GM18907 (cell line): Measurements from ENCODE around the gene SH2B2.
"Not testable (repeated sequence)": the region's sequence is repeated elsewhere in the genome, so short reads cannot be mapped to it uniquely, and the experiment has no call there.

Experiments
- ATAC-seq: cut with Tn5 transposase; IDR thresholded peaks from one replicate; pipeline ENCODE4 v1.9.1; 2021; ENCODE audit warnings: mild to moderate bottlenecking, moderate library complexity; ENCODE audit not compliant: unreplicated experiment

Gene SH2B2

DNA sequence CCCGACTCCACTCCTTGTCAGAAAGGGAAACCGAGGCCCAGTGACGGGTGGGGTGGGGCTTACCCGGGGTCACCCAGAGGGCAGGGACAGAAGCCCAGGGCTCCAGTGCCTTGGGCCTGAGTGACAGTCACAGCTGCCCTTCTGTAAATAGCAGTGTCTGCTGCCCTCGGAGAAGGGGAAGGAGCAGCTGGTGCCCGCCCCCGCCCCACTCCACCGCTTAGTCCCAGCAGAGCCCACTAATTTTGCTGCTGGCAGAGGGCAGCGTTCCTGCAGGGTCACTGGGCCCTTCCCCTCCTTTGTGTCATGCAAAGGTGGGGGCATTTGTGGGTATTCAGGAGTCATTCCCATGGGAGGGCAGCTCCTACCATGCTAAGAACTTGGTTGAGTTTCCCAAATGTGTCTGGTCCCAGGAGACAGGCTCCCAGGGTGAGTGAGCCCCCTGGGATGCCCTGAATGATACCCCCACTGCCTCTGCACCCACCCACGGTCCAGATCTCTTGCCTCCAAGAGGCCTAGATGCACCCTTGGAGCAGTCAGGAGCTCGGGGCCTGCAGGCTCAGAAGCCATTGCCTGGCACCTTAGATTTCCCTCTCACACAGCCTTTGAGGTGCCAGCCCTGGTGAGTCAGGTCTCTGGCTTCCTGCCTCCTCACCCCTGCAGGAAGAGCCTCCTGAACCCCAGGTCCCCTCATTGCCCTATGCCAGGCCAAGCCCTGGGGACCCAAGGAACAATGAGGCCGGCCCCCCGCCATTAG is 17.2 kb downstream of the SH2B2 start:
- ATAC-seq, result no peak

DNA sequence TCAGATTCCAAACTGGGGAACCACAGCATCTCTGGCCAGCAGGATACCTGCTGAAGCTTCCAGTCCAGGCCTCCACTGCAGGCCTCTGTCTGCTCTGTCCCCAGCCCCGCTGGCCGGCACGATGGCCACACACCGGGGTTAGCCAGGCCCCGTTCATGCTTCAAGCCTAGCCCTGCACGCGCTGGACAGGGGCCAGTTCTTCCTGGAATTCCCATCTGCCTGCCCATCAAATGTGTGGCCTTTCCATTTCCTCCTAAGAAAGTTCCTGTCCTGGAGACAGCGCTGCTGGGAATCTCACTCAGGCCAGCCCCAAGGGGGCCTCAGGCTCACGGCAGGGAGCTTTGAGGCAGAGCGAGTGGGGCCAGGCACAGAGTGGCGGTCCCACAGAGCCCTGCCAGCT is 18.0 kb downstream of the SH2B2 start:
- ATAC-seq, result no peak

DNA sequence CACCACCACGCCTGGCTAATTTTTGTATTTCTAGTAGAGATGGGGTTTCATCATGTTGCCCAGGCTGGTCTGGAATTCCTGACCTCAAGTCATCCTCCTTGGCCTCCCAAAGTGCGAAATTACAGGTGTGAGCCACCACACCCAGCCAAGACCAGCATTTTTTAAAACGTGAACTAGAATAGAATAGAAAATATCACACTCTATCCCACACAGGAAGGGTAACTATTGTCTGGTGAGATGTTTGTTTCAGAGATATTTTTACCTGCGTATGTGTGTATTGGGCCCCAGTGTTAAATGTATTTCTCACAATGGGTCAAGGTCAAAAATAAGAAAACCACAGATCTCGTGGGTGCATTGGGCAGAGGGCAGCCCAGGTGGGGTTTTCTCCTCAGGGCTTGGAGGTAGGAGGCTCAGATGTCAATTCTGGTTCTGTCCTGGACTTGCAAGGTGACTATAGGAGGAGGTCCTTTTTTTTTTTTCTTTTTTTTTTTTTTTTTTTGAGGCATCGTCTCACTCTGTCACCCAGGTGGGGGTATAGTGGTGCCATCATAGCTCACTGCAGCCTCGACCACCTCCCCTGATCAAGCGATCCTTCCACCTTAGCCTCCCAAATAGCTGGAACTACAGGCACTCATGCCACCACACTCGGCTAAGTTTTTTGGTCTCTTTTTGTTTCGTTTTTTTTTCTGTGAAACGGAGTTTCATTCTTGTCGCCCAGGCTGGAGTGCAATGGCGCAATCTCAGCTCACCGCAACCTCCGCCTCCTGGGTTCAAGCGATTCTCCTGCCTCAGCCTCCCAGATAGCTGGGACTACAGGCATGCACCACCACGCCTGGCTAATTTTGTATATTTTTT is 19.0 kb downstream of the SH2B2 start:
- peak; percentile 39 for ATAC-seq

DNA sequence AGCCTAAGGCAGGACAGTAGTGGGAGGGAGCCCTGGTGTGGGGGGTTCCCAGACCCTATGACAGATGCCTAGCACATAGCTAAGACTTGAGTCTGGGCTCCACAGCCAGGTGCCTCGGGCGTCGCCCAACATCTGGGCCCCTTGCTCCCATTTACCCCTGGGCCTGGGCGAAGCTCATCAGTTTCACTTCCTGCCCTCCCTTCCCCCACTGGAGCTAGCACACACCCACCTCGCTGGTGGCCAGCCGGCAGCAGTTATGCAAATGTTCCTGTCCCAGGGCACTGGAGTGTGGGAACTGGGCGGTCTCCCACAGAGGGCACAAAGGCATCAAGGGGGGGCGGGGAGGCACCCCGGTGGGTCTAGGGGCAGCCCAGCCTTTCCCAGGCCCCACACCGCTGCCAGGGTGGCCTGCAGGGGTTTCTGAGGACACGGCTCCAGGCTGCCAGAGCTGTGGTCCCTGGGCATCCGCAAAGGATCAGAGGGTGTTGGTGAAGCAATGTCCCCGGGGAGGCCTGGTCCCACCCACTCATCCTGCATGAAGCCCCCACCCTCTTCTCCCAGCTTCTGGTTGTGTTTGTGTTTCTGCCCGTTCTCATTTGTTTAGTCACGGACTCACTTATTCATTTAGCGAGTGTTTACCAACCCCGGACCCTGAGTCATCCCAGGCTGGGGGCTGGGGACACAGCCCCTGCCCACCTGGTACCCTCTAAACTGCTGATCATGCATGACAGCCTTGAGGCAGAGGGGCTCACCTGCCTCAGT is 20.4 kb downstream of the SH2B2 start:
- peak; percentile 80 for ATAC-seq

DNA sequence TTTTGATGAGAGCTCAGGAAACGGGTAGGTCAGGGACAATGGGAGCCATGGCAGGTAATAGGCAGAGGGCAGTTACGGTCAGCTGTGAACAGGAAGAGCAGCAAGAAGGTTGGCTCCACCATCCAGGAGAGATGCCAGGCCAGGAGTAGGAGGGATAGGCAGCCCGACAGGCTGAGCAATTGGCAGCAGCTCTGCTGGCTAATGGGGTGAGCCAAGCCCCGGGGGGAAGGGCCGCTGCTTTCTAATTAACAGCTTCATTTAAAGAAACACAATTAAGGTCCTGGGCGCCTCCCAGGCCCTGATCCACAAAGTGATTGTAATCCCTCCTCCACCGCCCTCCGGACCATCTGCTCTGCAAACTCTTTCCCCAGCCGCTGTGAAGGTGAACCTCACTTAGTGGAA is 23.7 kb downstream of the SH2B2 start:
- ATAC-seq, result no peak

DNA sequence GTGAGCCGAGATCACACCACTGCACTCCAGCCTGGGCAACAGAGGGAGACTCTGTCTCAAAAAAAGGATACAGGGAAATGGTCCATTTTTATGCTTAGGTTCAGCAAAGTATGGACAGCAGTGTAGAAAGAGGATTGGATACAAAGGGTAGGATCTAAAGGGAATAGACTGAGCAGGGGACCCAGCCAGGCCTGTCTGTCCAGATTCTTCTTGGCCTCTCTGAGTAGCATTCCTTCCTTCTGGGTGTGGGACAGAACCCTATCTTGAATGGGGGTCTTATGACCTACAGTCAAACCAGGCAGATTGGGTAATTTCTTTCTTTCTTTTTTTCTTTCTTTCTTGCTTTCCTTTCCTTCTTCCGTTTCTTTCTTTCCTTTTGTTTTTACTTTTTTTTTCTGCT is 25.6 kb downstream of the SH2B2 start:
- no peak for ATAC-seq

DNA sequence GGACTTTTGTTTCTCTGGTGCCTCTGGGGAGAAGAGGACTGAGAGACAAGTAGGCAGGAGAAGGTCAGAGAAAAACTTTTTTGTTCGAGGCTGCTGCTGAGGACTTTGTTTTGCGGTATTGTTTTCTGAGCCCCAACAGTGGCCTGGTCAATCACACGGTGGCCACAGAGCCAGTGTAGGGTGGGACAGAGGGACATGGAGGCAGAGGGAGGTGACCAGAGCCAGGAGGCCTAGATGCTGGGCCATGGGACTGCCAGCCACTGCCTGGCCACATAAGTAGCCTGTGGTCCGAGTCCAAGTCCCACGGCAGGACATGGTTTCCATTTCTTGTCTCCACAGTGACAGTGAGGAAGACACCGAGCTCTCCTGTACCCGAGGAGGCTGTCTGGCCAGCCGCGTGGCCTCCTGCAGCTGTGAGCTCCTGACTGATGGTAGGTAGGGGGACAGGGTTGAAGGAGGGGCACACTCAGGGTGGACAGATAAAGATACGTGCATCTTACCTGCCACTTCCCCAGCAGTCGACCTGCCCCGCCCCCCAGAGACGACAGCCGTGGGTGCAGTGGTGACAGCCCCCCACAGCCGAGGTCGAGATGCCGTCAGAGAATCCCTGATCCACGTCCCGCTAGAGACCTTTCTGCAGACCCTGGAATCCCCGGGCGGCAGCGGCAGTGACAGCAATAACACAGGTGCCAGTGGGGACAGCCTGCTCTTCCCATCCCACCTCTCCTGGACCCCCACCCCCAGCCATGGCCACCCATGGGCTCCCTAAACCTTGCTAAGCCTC is 27.5 kb downstream of the SH2B2 start:
- no peak for ATAC-seq

DNA sequence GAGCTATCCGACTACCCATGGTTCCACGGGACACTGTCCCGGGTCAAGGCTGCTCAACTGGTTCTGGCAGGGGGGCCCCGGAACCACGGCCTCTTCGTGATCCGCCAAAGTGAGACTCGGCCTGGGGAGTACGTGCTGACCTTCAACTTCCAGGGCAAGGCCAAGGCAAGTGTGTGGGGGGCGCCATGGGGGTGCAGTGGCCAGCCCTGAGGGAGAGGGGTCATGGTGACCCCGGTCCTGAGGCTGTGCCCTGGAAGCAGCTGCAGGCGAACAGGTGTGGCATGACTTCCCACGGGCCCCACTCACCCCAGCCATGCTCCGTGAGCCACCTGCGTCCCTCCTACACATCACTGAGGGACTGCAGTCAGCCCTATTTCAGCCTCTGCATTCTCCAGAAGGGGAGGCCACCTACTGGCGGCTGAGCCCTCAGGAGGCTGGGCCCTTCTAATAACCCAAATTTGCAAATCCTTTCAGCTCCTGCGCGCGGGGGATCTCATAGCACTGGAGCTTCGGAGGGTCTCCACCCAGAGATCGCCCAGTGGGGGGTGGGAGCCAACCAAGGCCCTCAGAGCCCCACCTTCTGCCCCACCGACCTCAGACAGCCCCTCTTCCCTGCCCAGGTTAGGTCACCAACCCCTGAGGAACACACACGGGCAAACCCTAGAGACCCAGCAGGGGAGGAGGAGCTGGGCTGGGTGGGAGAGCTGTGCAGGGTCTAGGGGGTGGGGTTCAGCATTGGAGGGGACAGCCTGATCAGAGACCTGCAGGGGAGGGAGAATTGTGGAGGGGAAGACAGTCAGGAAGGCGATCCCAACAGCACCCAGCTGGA is 30.8 kb downstream of the SH2B2 start:
- ATAC-seq, result no peak

DNA sequence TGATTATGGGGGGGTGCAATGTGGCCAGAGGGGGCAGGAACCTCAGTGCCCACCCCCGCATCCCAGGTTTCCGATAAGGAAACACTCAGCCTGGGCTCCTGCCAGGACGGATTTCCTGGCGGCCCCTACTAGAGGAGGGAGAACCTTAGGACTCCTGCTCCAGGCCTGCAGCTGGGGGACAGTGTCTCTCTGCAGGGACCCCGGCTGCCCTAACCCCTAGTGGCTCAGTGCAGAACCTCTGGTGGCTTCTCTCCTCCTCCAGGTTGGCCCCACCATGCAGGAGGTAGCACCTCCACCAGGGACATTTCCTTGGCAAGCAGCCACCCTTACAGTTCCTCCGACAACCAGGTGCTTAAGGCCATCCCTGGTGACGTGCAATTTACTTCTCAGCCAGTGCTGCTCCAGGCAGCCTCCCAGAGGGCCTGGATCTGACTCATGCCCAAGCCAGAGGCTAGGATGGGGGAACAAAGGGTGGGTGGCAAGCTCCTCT is 31.9 kb downstream of the SH2B2 start:
- ATAC-seq, result no peak

DNA sequence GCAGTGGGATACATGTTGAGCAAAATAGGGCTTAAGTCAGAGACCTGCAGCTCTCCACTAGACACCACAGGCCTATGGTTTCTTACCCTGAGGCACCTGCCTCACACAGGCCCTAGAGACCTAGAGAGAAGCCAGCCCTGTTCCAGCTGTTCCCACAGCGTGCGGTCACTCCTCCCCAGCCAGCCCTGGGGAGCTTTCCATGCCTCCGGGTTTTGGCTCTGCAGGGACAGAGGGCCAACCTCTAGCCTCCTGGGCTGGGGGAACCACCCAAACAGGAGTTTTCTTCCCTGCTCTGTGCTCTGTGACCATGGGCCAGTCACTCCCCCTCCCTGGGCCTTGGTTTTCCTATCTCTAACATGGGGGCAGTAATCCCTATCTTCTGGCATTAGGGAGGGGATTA is 33.0 kb downstream of the SH2B2 start:
- no peak for ATAC-seq

DNA sequence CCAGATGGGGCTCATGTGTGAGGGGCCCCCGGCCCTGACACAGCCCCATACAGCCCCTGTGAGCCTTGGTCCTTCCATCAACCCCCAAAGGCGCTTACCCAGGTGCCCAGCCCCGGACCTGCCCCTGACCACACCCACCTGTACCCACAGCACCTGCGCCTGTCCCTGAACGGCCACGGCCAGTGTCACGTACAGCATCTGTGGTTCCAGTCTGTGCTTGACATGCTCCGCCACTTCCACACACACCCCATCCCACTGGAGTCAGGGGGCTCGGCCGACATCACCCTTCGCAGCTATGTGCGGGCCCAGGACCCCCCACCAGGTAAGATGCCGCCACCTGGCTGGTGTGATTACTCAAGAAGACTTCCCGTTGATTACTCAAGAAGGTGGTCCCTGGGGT is 33.5 kb downstream of the SH2B2 start:
- ATAC-seq, result no peak

DNA sequence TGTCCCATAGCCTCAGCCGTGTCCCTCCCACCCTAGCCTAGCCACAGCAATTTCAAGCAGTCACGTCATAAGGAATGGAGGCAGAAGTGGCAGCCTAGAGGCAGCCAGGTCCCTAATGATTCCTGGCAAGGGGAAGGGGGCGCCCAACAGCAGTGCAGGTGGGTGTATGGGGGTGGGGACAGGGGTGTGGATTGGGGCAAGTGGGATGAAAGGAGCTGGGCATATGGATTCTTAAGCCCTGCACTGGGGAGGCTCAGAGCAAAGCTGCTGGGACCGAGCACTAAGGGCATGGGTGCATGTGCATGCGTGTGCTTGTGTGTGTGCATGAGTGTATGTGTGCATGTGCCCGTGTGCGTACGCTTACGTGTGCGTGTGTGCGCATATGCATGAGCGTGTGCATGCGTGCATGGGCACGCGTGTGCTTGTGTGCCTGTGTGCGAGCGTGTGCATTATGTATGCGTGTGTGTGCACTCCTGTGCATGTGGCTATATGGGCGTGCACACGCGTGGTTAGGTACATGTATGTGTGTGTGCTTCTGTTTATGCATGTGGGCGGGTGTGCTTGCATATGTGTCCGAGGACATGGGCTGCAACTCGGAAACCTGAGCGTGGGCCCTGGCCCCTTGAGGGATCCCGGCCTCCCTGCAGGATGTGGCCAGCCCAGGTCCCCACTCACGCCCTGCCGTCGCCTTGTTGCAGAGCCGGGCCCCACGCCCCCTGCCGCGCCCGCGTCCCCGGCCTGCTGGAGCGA is 34.1 kb downstream of the SH2B2 start:
- no peak for ATAC-seq

DNA sequence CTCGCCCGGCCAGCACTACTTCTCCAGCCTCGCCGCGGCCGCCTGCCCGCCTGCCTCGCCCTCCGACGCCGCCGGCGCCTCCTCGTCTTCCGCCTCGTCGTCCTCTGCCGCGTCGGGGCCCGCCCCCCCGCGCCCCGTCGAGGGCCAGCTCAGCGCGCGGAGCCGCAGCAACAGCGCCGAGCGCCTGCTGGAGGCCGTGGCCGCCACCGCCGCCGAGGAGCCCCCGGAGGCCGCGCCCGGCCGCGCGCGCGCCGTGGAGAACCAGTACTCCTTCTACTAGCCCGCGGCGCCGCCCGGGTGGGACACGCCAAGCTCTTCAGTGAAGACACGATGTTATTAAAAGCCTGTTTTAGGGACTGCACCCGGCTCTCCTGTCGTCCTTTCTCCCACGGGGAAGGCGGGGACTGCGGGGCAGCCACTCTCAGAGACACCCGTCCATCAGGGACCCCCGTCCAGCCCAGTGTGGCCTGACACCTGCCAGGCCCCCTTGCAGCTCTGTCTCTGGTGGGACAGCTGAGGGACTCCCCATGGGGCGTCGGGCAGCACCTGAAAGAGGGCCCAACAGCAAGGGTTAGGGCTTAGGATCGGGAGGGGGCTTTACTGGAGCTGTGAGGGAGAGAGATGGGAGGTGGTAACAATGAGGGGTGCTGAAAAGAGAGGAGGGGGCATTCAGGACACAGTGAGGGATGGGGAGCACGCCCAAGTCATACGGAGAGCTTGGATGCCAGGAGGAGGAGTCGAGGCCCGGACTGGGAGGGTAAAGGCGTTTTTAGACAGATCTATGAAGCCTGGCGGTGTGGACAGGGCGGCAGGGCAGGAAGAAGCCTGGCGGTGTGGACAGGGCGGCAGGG is 34.9 kb downstream of the SH2B2 start:
- ATAC-seq, result no peak

DNA sequence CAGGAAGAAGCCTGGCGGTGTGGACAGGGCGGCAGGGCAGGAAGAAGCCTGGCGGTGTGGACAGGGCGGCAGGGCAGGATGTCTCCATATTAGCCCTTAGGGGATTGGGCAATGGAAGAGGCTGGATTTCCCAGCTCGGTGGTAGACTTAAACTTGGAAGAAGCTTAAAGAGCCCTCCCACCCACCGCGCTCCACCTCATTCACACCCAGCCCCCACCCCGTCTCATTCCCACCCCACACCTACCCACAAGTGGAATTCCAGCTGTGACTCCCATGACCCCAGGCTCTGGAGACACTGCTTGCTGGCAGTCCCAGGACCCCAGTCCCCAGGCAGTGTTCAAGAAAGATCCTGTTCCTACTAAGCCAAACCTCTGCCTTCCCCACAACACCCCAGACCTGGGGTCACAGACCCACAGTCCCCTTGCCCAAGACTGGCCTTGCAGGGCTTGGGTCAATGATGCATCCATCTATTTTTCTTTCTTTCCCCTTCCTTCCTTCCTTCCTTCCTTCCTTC is 35.6 kb downstream of the SH2B2 start:
- ATAC-seq, result no peak

DNA sequence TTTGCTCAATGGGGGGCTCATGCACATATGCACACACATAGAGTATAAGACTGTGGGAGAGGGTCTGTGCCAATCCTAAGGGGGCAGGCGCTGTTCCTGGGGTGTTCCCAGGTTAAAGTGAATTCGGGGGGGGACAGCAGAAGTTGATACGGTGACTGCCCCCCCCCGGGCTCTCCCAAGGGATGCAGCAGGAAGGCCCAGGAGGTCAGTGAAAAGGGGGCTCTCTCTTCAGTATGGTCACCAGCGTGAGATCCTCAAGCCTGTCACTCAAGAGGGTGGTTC is 37.2 kb downstream of the SH2B2 start:
- ATAC-seq, result no peak

DNA sequence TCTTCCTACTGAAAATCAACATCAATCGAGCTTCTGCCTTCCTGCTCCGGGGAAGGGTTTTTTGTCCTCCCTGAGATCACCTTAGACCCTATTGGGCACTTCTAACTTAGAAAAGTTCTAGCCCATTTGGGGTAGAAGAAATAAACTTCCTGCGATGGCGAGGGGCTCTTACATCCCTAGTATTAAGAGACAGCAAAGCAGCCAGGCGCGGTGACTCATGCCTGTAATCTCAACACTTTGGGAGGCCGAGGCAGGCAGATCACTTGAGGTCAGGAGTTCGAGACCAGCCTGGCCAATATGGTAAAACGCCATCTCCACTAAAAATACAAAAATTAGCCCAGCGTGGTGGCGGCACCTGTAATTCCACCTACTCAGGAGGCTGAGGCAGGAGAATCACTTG is 38.4 kb downstream of the SH2B2 start:
- ATAC-seq, result not testable (repeated sequence)

DNA sequence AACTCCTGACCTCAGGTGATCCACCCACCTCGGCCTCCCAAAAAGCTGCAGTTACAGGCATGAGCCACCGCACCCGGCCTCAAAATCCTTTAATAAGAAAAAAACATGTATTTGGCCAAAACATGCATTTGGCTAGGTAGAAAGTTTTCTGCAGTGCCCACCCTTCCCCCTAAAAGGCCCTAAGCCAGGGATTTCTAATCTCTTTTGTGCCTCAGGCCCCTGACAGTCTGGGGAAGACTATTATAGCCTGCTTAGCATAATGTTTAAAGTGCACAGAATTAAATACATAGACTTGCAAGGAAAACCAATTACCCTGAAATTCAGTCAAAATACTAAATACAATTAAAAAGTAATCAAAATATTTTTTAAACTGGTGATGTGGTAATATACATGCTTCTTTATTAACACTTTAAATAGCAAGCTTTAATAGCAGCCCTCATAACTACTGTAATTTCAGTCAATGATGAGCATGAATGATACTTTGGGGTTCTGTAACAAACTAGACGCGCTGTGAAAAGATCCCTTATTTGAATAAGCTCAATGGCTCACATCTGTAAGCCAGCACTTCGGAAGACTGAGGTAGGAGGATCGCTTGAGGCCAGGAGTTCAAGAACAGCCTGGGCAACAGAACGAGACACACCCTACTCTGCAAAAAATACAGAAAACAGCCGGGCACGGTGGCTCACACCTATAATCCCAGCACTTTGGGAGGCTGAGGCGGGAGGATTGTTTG is 39.7 kb downstream of the SH2B2 start:
- no peak for ATAC-seq
